Ovary (tissue), 9 donors: ENCODE measurements around the gene IGSF11. TPM values are rescaled to one million over a fixed set of nuclear protein-coding genes. Genes with fewer than 3 reads are reported as not detected.

Experiments used
- DNase-seq, 5 donors: peaks; one replicate each; pipeline ENCODE4 v3.0.0-alpha.2; 2019 to 2020
- H3K27ac ChIP-seq, 2 donors: fragments of 200-600 bp; one replicate each; pipeline versions ENCODE4 v1.5.1 to v1.8.0; 2019 to 2022
- H3K27me3 ChIP-seq: fragments of 200-600 bp; one replicate; pipeline ENCODE4 v1.8.0; 2022
- H3K36me3 ChIP-seq: fragments of 200-600 bp; sonication (generic); one replicate; pipeline ENCODE4 v1.5.1; 2019
- H3K4me1 ChIP-seq: one replicate; pipeline ENCODE4 v1.8.1; 2013; ENCODE audit warnings: mild to moderate bottlenecking, moderate library complexity; ENCODE audit not compliant: insufficient read depth
- H3K4me3 ChIP-seq: fragments of 200-600 bp; sonication (generic); one replicate; pipeline ENCODE4 v1.5.1; 2017
- H3K9me3 ChIP-seq, 2 donors: fragments of 200-600 bp in 1 of 2; sonication (generic) in 1 of 2; one replicate each; pipeline versions ENCODE4 v1.5.1 to v1.8.1; 2013 to 2019; ENCODE audit warnings: mild to moderate bottlenecking in 1 of 2, moderate library complexity in 1 of 2
- CTCF ChIP-seq, 3 donors: fragments of 450-650 bp in 2 of 3; fragments of 200-600 bp in 1 of 3; IDR thresholded peaks; one replicate each; pipeline versions ENCODE4 v1.5.1 to v1.8.0; 2016 to 2022; ENCODE audit warnings: antibody characterized with exemption in 3 of 3, mild to moderate bottlenecking in 1 of 3
- EP300 ChIP-seq: sonication (generic); formaldehyde crosslinking; IDR thresholded peaks from one replicate; pipeline ENCODE4 v1.6.1; 2017; ENCODE audit warnings: antibody characterized with exemption
- POLR2A ChIP-seq: fragments of 450-650 bp; IDR thresholded peaks from one replicate; pipeline ENCODE4 v1.6.1; 2017; ENCODE audit warnings: antibody characterized with exemption, mild to moderate bottlenecking, moderate library complexity
- WGBS, 3 donors: extraction: QIAGEN DNeasy Blood & Tissue Kit in 1 of 3; methylation state at CpG; one replicate each; pipeline versions ENCODE4 v1.1.5 to v1.1.7; 2013 to 2017; 5-methylcytosine and 5-hydroxymethylcytosine counted together
- intact Hi-C, 4 donors: fragments of 100-400 bp; cut with DNase I; formaldehyde crosslinking; loops; one replicate each; pipeline versions ENCODE4 v1.11.0 to v1.15.1; 2022 to 2023
- polyA plus RNA-seq, 2 donors: library from polyadenylated mRNA; stranded (reverse); fragments of 200-250 nt in 1 of 2; fragments of 350-450 nt in 1 of 2; fragmentation: Illumina TruSeq in 1 of 2; extraction: RNeasy Lipid Tissue Mini Kit (QIAGEN cat#74804) in 1 of 2; gene quantifications; one replicate each; pipeline ENCODE4 v1.2.3, GENCODE V29; 2013 to 2014
- total RNA-seq, 7 donors: library from RNA; depleted of rRNA in 2 of 7; stranded (reverse); fragments of >200 nt in 2 of 7; fragmentation: NEBNext Ultra II Directional in 3 of 7; extraction: Animal tissue kit (Norgen Biotek cat#: 25700) in 3 of 7; gene quantifications; one replicate each; pipeline versions ENCODE4 v1.1.0 to v1.2.4, GENCODE V29; 2016 to 2023
- donor health status: DM: no; HTN: no; CAD: no; lungs with moderate emphysema.
- donor health status: DM: no; HTN: no; CAD: no.
- donor health status: Bipolar disorder and iron deficiency.
- donor health status: DM: yes; HTN: yes; CAD: no.
- donor health status: DM: no; HTN: no; CAD: no.
- donor health status: DM: yes; HTN: yes; CAD: no.

Gene IGSF11
- total and polyA plus RNA-seq, 9 donors = 8.9 to 22.3 (median 16.8) TPM

GRCh38 chr3:118963711-118964110 is 70.9 kb downstream of the IGSF11 start:
- DNase-seq = no peak
- no peak overlapping the region for H3K4me3 ChIP-seq
- no peaks in the 10 kb centered on the region for H3K27me3 ChIP-seq
- no peaks in the 10 kb centered on the region for H3K9me3 ChIP-seq
- H3K4me1 ChIP-seq = peaks cover 2% of the 10 kb centered on the region
- H3K27ac ChIP-seq = no peak overlapping the region
- H3K36me3 ChIP-seq = no peaks in the 10 kb centered on the region
- WGBS, 3 donors = 79 to 86% (median 81%) methylated on average over 1 of the region's 1 CpG
- TF ChIP-seq CTCF (IDR thresholded peaks at IDR 0.05) = no peak
- intact Hi-C loops = no loop called here

DNA sequence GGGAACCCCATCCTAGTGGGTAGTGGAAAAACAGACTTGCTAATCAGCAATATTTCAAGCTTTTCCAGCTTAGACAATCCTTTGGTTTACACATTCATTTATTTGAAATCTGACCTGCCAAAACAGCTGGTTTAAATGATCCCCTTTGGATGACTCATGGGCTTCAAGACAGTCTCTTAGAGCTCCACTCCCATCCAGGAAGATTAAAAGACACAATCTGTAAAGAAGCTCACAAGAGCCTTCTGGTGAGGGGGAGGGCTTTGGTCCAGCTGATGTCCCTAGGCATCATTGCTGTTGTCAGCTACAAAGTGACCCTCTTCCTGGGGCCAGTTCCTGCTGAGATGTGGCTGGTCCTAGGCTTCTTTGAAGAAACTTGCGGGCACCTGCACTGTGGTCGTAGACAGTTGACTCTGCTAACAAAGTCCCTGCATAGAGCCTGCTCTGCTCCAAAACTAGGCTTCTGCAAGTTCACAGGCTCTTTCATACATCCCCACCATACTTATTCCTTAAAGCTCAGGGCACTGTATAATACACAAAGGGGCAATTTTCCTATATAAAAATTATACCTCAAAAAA is 73.7 kb downstream of the IGSF11 start:
- Histone ChIP-seq H3K9me3 (no peaks in the 10 kb centered on the region), H3K27me3 (no peaks in the 10 kb centered on the region), H3K36me3 (no peaks in the 10 kb centered on the region), H3K27ac (no peak overlapping the region), H3K4me1 (peaks cover 2% of the 10 kb centered on the region), H3K4me3 (no peak overlapping the region)
- DNase-seq = no peak
- 91 to 98% (median 95%) methylated on average over 2 of the region's 2 CpGs for WGBS, 3 donors
- no peak for TF ChIP-seq EP300
- TF ChIP-seq CTCF (IDR thresholded peaks at IDR 0.05) = no peak
- no peak for TF ChIP-seq POLR2A
- intact Hi-C loops = no loop called here

DNA sequence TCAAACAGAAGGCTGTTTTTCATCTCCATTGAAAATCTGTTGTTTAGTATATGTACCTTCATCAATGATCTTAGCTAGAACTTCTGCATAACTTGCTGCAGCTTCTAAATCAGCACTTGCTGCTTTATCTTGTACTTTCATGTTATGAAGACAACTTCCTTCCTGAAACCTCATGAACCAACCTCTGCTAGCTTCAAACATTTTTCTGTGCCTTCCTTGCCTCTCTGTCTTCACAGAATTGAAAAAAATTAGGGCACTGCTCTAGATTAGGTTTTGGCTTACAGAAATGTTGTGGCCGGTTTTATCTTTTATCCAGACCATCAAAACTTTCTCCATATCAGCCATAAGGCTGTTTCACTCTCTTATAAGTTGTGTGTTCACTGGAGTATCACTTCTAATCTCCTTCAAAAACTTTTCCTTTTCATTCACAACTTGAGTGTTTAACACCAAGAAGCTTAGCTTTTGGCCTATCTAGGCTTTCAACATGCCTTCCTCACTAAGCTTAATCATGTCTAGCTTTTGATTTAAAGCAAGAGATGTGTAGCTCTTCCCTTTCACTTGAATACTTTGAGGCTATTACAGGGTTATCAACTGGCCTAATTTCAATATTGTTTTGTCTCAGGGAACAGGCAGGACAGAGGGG is 78.6 kb downstream of the IGSF11 start:
- Histone ChIP-seq H3K27me3 (no peaks in the 10 kb centered on the region), H3K36me3 (no peaks in the 10 kb centered on the region), H3K4me1 (peaks cover under 1% of the 10 kb centered on the region), H3K4me3 (no peak overlapping the region), H3K9me3 (peaks cover 0 to 4% of the 10 kb centered on the region in 2 donors), H3K27ac (no peak overlapping the region)
- intact Hi-C loops = no loop called here
- WGBS, 3 donors = 82 to 96% (median 86%) methylated on average over 1 of the region's 1 CpG
- no peak for DNase-seq
- no peak for TF ChIP-seq POLR2A
- no peak for TF ChIP-seq EP300
- no peak for TF ChIP-seq CTCF (IDR thresholded peaks at IDR 0.05)

GRCh38 chr3:118951089-118951488 is 83.6 kb downstream of the IGSF11 start:
- no peak overlapping the region for H3K4me3 ChIP-seq
- no peaks in the 10 kb centered on the region for H3K4me1 ChIP-seq
- DNase-seq = no peak
- no peaks in the 10 kb centered on the region for H3K36me3 ChIP-seq
- H3K27me3 ChIP-seq = no peaks in the 10 kb centered on the region
- peaks cover 0 to 4% of the 10 kb centered on the region in 2 donors for H3K9me3 ChIP-seq
- no peak for TF ChIP-seq CTCF (IDR thresholded peaks at IDR 0.05)
- no peak for TF ChIP-seq POLR2A
- TF ChIP-seq EP300 = no peak
- no peak overlapping the region for H3K27ac ChIP-seq
- intact Hi-C loops = no loop called here
